Astrocyte of the spinal cord (primary cell): ENCODE measurements around the gene PTAFR.
"Not testable (repeated sequence)": the region's sequence is repeated elsewhere in the genome, so short reads cannot be mapped to it uniquely, and the experiment has no call there.

ENCODE experiments used
- DNase-seq: peaks from one replicate; pipeline ENCODE4 v3.0.0; 2011; ENCODE audit warnings: low read depth, low spot score
- H3K4me3 ChIP-seq: 2 replicates; pipeline ENCODE4 v1.5.1; 2011; ENCODE audit warnings: low read depth, mild to moderate bottlenecking, low read length, moderate library complexity
- CTCF ChIP-seq: IDR thresholded peaks from 2 replicates; pipeline ENCODE4 v1.5.1; 2012; ENCODE audit warnings: low read depth, mild to moderate bottlenecking, low read length, inconsistent platforms
- in situ Hi-C: cut with HindIII; loops from 2 replicates; pipeline ENCODE4 v1.10.0; 2017; ENCODE audit warnings: low sequenced_read_pairs

The PTAFR gene

GRCh38 chr1:28147264-28148094 is 29.0 kb downstream of the PTAFR start:
- DNase-seq: no peak
- in situ Hi-C loops: no loop called here
- TF ChIP-seq CTCF: no peak
- no peak overlapping the region for H3K4me3 ChIP-seq

- no peak for TF ChIP-seq CTCF
- H3K4me3 ChIP-seq: no peak overlapping the region
- DNase-seq: no peak
- in situ Hi-C loops: no loop called here
Observed at GRCh38 chr1:28145728-28146127, 30.8 kb downstream of the PTAFR start.

- no peak for TF ChIP-seq CTCF
- peak; percentile 38 for DNase-seq
- in situ Hi-C loops: no loop called here
- H3K4me3 ChIP-seq: no peak overlapping the region
Observed at GRCh38 chr1:28144203-28145135, 32.0 kb downstream of the PTAFR start.

- no peak overlapping the region for H3K4me3 ChIP-seq
- TF ChIP-seq CTCF: no peak
- in situ Hi-C loops: no loop called here
- no peak for DNase-seq
Observed at GRCh38 chr1:28143496-28144202, 32.8 kb downstream of the PTAFR start.

- DNase-seq: no peak
- no peak for TF ChIP-seq CTCF
- no peak overlapping the region for H3K4me3 ChIP-seq
- in situ Hi-C loops: no loop called here
Observed at GRCh38 chr1:28141685-28142084, 34.8 kb downstream of the PTAFR start.

- H3K4me3 ChIP-seq, in situ Hi-C loops, DNase-seq: not testable (repeated sequence)
Observed at GRCh38 chr1:28139866-28140265, 36.6 kb downstream of the PTAFR start.
